ENCODE data around the gene UNC93B1. TPM values are rescaled to one million over a fixed set of nuclear protein-coding genes. Genes with fewer than 3 reads are reported as not detected.
A peak's percentile ranks its signal among the peaks of the same experiment; 100 is the strongest.

The UNC93B1 gene
- total and polyA plus RNA-seq, 2 of the 8 experiments (the other 6 are each of a cell fraction or from before 2014, with no cell fraction given) = 18.9 to 34.3 TPM

DNA sequence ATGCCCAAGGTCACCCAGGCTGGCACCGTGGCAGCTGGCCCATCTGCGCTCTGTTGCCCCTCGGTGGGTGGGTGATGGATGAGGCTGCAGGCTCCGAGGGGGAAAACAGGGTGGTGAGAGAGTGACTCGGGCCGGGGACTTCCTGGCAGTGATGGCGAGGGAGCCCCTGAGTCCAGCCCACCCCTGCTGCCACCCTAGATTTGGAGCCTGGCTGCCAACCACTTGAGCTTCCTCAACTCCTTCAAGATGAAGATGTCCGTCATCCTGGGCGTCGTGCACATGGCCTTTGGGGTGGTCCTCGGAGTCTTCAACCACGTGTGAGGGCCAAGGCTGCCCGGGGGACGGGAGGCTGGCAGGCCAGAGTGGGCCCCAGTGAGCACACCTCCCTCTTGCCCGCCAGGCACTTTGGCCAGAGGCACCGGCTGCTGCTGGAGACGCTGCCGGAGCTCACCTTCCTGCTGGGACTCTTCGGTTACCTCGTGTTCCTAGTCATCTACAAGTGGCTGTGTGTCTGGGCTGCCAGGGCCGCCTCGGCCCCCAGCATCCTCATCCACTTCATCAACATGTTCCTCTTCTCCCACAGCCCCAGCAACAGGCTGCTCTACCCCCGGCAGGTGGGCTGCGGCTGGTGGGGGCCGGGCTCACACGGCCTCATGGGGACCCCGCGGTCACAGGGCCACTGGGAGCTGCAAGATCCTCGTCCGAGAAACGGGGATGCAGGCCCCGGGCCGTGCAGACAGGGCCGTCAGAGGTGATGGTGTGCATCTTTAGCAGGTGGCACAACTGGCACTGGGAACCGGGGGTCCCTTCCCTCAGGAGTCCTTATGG lies 45.0 kb upstream of the UNC93B1 start:
- Histone ChIP-seq H3K56ac (replicated peaks; ENCODE audit: insufficient read length, low read depth, low read length) (no peak overlapping the region), H3K18ac (ENCODE audit: extremely low read depth, low read length) (no peak overlapping the region), H3K36me3 (ENCODE audit: control insufficient read depth in 2 of 4, insufficient read depth in 4 of 4, low read length in 3 of 4) (peaks cover 0 to 6% (median 2%) of the 10 kb centered on the region in 4 experiments; a peak in 3 of 8 replicates), H4K5ac (ENCODE audit: insufficient read length, low read depth, low read length) (no peak overlapping the region), H2AFZ (ENCODE audit: low read length) (no peak overlapping the region), H2BK12ac (ENCODE audit: low read depth, low read length) (no peak overlapping the region), H4K8ac (ENCODE audit: extremely low read depth, insufficient read depth, low read length) (peak overlapping the region; percentile 45), H3K4me1 (replicated peaks in 1 of 4; ENCODE audit: control insufficient read depth in 3 of 4, insufficient read depth in 4 of 4, low read length in 3 of 4) (peaks cover 0 to 12% (median 6%) of the 10 kb centered on the region in 4 experiments; a peak in 5 of 7 replicates), H3K23ac (ENCODE audit: insufficient read length) (no peak overlapping the region), H3K27ac (ENCODE audit: low read depth, low read length) (no peak overlapping the region), H2BK120ac (replicated peaks; ENCODE audit: low read depth, low read length) (no peak overlapping the region), H3K9ac (replicated peaks in 1 of 4; ENCODE audit: extremely low read depth in 1 of 4, low read depth in 3 of 4, low read length in 3 of 4) (no peak overlapping the region), H3K4me2 (ENCODE audit: insufficient read depth in 1 of 2, low read depth in 2 of 2, low read length in 2 of 2) (no peak overlapping the region), H4K20me1 (replicated peaks in 1 of 2; ENCODE audit: control insufficient read depth in 1 of 2, insufficient read depth in 2 of 2, low read length in 2 of 2) (peaks cover 0 to 12% of the 10 kb centered on the region in 2 experiments), H3K23me2 (ENCODE audit: low read depth, low read length) (no peaks in the 10 kb centered on the region), H3K79me2 (ENCODE audit: control insufficient read depth in 1 of 2, insufficient read depth in 2 of 2, low read length in 2 of 2) (no peaks in the 10 kb centered on the region), H3K4me3 (ENCODE audit: extremely low read depth in 1 of 4, insufficient read depth in 2 of 4, low read depth in 3 of 4, low read length in 4 of 4) (no peak overlapping the region), H2AK5ac (ENCODE audit: low read depth, low read length) (no peak overlapping the region), H3K14ac (ENCODE audit: insufficient read length) (no peak overlapping the region), H4K91ac (replicated peaks; ENCODE audit: insufficient read length, low read length) (no peak overlapping the region), H3K9me3 (ENCODE audit: insufficient read depth in 2 of 2, low read depth in 1 of 2, low read length in 1 of 2) (no peaks in the 10 kb centered on the region), H2BK5ac (ENCODE audit: low read depth, low read length) (no peak overlapping the region), H2BK15ac (ENCODE audit: low read length) (no peak overlapping the region), H3K79me1 (ENCODE audit: low read depth, low read length) (peaks cover 3% of the 10 kb centered on the region; the same call in 1 of the 2 replicates), H3K4ac (replicated peaks; ENCODE audit: insufficient read length, low read depth, low read length) (no peak overlapping the region), H3K27me3 (replicated peaks in 1 of 4; ENCODE audit: control insufficient read depth in 3 of 4, extremely low read depth in 1 of 4, insufficient read depth in 3 of 4, low read length in 3 of 4) (no peaks in the 10 kb centered on the region), H2BK20ac (ENCODE audit: low read length) (no peak overlapping the region)
- ChIA-PET POLR2A (ENCODE audit: partially characterized antibody) (interaction anchor here (10.8 kb wide), 1 partner anchor 13 kb away, joined by 183 read pairs; the partner anchor contains the start of genes NDUFS8 and TCIRG1), CTCF (ENCODE audit: partially characterized antibody) (interaction anchor here (0.9 to 1.1 kb wide), 2 partner anchors 28 to 157 kb away, joined by 3 to 4 read pairs; no protein-coding TSS in a partner anchor)
- DNase-seq (ENCODE audit: low read depth in 1 of 2, low spot score in 2 of 2) (no peak), FAIRE-seq (no peak)
- WGBS, 2 experiments (ENCODE audit: extremely low coverage in 1 of 2, insufficient coverage in 1 of 2, insufficient read length in 1 of 2, insufficient replicate concordance in 2 of 2, low coverage in 1 of 2, low lambda C conversion rate in 2 of 2, missing lambda C conversion rate in 1 of 2) = 87% methylated on average over 35 of the region's 35 CpGs; no CpG with 5 or more reads in 1 of the 2 experiments
- no peak for TF ChIP-seq POU5F1 (IDR thresholded peaks at IDR 0.05; ENCODE audit: low read depth, low read length)
- TF ChIP-seq CBX8 (IDR thresholded peaks at IDR 0.05; ENCODE audit: borderline replicate concordance, low read depth, low read length) = no peak
- TF ChIP-seq, protein P1, sequence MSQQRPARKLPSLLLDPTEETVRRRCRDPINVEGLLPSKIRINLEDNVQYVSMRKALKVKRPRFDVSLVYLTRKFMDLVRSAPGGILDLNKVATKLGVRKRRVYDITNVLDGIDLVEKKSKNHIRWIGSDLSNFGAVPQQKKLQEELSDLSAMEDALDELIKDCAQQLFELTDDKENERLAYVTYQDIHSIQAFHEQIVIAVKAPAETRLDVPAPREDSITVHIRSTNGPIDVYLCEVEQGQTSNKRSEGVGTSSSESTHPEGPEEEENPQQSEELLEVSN (IDR thresholded peaks at IDR 0.05) = no peak
- no peak for TF ChIP-seq SUZ12 (IDR thresholded peaks at IDR 0.05; ENCODE audit: low read length)
- no peak for TF ChIP-seq BACH1 (IDR thresholded peaks at IDR 0.05; ENCODE audit: low read length)
- TF ChIP-seq MAX (IDR thresholded peaks at IDR 0.05) = no peak
- TF ChIP-seq CHD1 (IDR thresholded peaks at IDR 0.05; ENCODE audit: low read depth, low read length) = no peak
- TF ChIP-seq CBX5 (IDR thresholded peaks at IDR 0.05; ENCODE audit: low read depth, low read length) = no peak
- TF ChIP-seq ZNF274 (IDR thresholded peaks at IDR 0.05; ENCODE audit: borderline replicate concordance, extremely low read depth, low read length) = no peak
- no peak for TF ChIP-seq YY1 (IDR thresholded peaks at IDR 0.05; ENCODE audit: low read depth, low read length)
- TF ChIP-seq NRF1 (IDR thresholded peaks at IDR 0.05; ENCODE audit: low read depth, low read length) = no peak

Data from H1 (cell line).